ENCODE measurements around the gene ARPC4.

The ARPC4 gene

GRCh38 chr3:9793161-9793781 lies 389 bp downstream of the ARPC4 start:
- DNase-seq (ENCODE audit: low read depth) = no peak

- DNase-seq (ENCODE audit: low read depth) = no peak
These were observed 1.5 kb downstream of the ARPC4 start for GRCh38 chr3:9794400-9794799.

- DNase-seq (ENCODE audit: low read depth) = no peak
These were observed 2.3 kb downstream of the ARPC4 start for GRCh38 chr3:9795207-9795606.

- no peak for DNase-seq (ENCODE audit: low read depth)
These were observed 4.5 kb downstream of the ARPC4 start for GRCh38 chr3:9797196-9797945.

- no peak for DNase-seq (ENCODE audit: low read depth)
These were observed 7.6 kb downstream of the ARPC4 start for GRCh38 chr3:9800529-9800928.

DNA sequence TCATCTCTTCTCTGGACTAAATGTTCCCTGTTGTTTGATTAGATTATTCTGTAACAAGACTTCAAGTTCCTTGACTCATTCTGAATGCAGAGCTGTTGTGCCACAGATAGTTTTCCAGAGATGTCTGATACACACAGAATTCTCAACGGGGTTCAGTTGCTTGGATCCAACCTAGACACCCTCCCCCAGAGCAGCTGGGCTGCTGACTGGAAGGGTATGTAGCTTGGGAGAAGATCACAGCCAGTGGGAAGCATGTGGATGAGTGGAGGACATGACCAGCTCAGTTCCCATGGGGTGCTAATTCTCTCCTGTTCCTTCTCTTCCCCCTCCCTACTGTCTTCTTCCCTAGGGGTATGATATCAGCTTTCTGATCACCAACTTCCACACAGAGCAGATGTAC lies 10.6 kb downstream of the ARPC4 start:
- no peak for DNase-seq (ENCODE audit: low read depth)

DNA sequence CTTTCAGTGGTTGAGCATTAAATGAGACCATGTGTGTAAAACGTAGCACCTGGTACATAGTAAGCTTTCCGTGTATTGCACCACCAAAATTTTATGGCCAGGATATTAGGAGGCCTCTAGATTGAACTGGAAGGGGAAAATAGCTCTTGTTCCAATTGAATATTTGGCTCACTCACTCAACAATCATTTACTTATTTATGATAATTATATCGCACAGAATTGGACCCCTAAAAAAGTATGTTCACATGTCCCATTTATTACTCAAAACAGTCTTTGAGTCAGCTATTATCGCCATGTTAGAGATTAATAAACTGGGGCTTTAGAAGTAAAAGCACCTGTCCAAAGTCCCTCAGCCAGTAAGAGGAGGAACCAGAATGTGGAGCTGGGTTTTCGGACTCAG lies 12.1 kb downstream of the ARPC4 start:
- no peak for DNase-seq (ENCODE audit: low read depth)

DNA sequence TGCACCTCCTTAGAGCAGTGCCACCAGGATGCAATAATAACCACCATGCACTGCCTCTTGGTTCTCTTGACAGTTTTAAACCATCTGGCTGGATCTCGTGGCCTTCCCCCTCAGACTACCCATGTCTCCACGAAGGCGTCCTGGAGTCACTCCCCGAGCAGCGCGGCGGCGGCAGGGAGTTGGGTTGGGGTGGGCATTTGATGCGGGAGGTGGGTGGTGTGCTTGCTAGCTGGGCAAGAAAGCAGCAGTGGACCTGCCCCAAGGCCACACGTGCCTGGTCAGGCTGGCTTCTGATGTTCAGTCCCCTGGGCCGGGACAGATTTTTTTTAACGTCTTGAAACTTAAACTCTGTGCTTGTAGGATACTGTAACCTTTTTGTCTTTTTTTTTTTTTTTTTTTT lies 13.3 kb downstream of the ARPC4 start:
- no peak for DNase-seq (ENCODE audit: low read depth)

DNA sequence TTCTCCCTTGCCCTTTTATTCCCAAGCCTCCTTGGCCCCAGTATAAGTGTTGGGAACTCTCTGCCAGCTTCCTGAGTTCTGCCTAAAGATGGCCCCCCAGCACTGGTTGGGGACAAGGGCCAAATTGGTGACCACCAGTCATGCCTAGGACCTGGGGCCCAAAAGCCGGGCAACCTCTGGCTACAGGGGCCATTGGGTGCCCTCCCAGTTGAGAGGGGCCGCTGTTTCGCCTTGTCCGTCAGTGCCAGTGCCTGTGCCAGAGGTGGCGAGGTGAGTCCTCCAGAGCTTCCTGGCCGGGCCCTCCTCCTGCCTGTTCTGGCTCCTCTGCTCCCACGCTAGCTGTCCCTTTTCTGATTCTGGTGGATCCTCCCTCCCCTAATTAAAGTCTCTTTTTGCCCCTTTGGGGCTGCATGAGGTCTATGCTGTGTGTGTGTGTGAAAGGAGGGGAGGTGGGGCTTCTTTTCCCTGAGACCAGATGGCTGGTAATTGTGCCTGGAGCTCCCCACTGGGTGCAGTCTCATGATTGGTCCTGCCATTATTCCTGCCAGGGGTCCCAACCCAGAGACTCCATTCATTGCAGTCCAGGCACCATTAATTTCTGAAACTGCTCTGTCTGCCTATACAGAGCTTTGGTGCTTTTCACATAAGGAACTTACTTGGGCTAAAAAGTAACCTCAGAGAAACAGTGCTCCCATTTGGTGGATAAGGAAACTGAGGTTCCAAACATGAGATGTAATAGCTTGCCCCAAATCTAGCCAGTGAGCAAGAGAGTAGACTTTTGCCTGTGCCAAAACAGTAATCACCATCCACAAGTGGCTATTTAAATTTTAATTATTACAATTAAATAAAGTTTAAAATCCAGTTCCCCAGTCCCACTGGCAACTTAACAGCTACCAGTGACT lies 14.1 kb downstream of the ARPC4 start:
- DNase-seq (ENCODE audit: low read depth) = no peak

GRCh38 chr3:9807981-9808344 lies 15.1 kb downstream of the ARPC4 start:
- no peak for DNase-seq (ENCODE audit: low read depth)

- DNase-seq (ENCODE audit: low read depth) = no peak
These were observed 15.6 kb downstream of the ARPC4 start for GRCh38 chr3:9808345-9809037.

- DNase-seq (ENCODE audit: low read depth) = no peak
These were observed 16.3 kb downstream of the ARPC4 start for GRCh38 chr3:9809239-9809614.

GRCh38 chr3:9809615-9810432 lies 16.9 kb downstream of the ARPC4 start, which contains the start of gene TTLL3:
TSS of gene TTLL3 (plus strand) at chr3:9810262. CDS start at chr3:9810662, 400 bp downstream.
- peak; percentile 39 for DNase-seq (ENCODE audit: low read depth)

GRCh38 chr3:9810433-9810770 lies 17.5 kb downstream of the ARPC4 start:
- DNase-seq (ENCODE audit: low read depth) = no peak

DNA sequence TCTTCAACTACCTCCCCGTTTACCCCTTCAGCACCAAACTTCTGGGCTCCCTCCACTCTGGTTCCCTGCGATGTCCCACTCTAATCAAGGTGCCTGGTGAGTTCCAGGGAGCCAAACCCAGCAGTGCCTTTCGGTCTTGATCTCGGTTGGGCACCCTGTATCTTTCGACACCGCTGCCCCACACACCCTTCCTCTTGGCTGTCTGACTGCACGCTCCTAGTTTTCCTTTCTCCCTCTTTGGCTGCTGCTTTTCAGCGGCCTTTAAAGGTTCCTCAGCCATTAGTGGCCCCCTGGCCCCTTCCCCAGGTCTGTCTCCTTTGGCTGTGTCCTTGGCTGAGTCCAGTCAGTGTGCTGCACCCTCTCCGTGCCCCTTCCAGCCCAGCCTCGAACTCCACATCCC lies 18.0 kb downstream of the ARPC4 start:
- DNase-seq (ENCODE audit: low read depth) = no peak

DNA sequence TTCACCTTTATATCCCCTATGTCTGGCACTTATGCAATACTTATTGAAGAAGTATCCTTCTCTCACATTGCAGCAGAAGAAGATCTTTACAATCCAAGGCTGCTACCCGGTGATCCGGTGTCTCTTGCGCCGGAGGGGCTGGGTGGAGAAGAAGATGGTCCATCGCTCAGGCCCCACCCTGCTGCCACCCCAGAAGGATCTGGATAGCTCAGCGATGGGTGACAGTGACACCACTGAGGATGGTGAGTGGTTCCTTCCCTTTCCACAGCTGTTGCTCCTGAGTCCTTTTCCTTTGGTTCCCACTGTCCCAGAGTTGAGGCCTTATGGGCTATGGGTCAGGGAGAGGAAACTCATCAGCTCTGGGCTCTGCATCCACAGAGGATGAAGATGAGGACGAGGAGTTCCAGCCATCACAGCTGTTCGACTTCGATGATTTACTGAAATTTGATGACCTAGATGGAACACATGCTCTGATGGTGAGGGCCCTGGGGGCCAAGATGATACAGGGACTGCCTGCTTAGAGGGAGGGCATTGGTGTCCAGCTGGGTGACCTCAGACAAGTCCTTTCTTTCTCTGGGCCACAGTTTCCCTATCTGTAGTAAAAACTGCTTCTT lies 20.1 kb downstream of the ARPC4 start:
- DNase-seq (ENCODE audit: low read depth) = no peak

- no peak for DNase-seq (ENCODE audit: low read depth)
These were observed 23.1 kb downstream of the ARPC4 start for GRCh38 chr3:9815986-9816385.

DNA sequence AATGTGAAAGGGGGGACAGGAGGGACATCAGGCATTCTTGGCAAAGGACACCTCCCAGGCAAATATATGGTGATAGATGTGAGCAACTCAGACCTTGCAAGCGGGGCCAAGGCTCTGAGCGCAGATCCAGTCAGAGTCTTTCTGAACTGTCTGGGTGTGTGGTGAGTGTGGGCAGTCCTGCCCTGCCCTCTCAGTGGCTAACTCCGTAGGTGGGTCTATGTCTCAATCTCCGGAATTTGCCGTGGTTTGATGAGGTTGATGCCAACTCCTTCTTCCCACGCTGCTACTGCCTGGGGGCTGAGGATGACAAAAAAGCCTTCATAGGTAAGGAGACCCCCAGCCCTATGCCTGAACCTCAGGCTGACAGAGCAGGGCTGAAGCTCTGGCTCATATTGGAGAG lies 24.6 kb downstream of the ARPC4 start:
- DNase-seq (ENCODE audit: low read depth) = no peak

- DNase-seq (ENCODE audit: low read depth) = no peak
These were observed 25.9 kb downstream of the ARPC4 start for GRCh38 chr3:9818666-9819335.

GRCh38 chr3:9820543-9820942 lies 27.7 kb downstream of the ARPC4 start:
- DNase-seq (ENCODE audit: low read depth) = no peak

GRCh38 chr3:9820946-9821345 lies 28.1 kb downstream of the ARPC4 start:
- no peak for DNase-seq (ENCODE audit: low read depth)
